Measurements from ENCODE around the gene BIRC5. TPM values are rescaled to one million over a fixed set of nuclear protein-coding genes. Genes with fewer than 3 reads are reported as not detected.

BIRC5 gene
- total and polyA plus RNA-seq, 8 donors = 3.4 to 10.5 (median 6.4) TPM; not detected in 1

GRCh38 chr17:78255029-78255656 lies 41.1 kb downstream of the BIRC5 start:
- 87 to 89% (median 89%) methylated on average over 15 to 18 of the region's 18 CpGs for WGBS, 5 donors
- no peaks in the 10 kb centered on the region for H3K9me3 ChIP-seq
- intact Hi-C loops (cut with DNase I; ENCODE audit: low total_unique reads) = loop anchor here (5.0 kb wide), 1 partner anchor 143 kb away; no protein-coding TSS in a partner anchor
- H3K4me1 ChIP-seq = peaks cover 35 to 80% (median 55%) of the 10 kb centered on the region in 4 donors
- no peak overlapping the region for H3K4me3 ChIP-seq
- H3K27me3 ChIP-seq = peaks cover 0 to 22% (median 0%) of the 10 kb centered on the region in 3 donors
- H3K27ac ChIP-seq = no peak overlapping the region
- peak in 1 of 2 donors; percentile 12 for DNase-seq
- TF ChIP-seq EP300 (IDR thresholded peaks at IDR 0.05) = no peak
- no peak for TF ChIP-seq CTCF (IDR thresholded peaks at IDR 0.05)
- TF ChIP-seq POLR2AphosphoS5 (IDR thresholded peaks at IDR 0.05) = no peak
- TF ChIP-seq POLR2A (IDR thresholded peaks at IDR 0.05) = no peak
- H3K36me3 ChIP-seq = no peaks in the 10 kb centered on the region

- H3K4me1 ChIP-seq = peaks cover 28 to 71% (median 48%) of the 10 kb centered on the region in 4 donors
- WGBS, 5 donors = 74 to 80% (median 79%) methylated on average over 12 to 14 of the region's 14 CpGs
- H3K27ac ChIP-seq = no peak overlapping the region
- H3K36me3 ChIP-seq = no peaks in the 10 kb centered on the region
- no peaks in the 10 kb centered on the region for H3K9me3 ChIP-seq
- H3K4me3 ChIP-seq = no peak overlapping the region
- peak in 1 of 2 donors; percentile 19 for DNase-seq
- intact Hi-C loops (cut with DNase I; ENCODE audit: low total_unique reads) = loop anchor here (5.0 kb wide), 1 partner anchor 144 kb away; no protein-coding TSS in a partner anchor
- H3K27me3 ChIP-seq = peaks cover 0 to 16% (median 0%) of the 10 kb centered on the region in 3 donors
- TF ChIP-seq POLR2A (IDR thresholded peaks at IDR 0.05) = no peak
- no peak for TF ChIP-seq EP300 (IDR thresholded peaks at IDR 0.05)
- no peak for TF ChIP-seq POLR2AphosphoS5 (IDR thresholded peaks at IDR 0.05)
- TF ChIP-seq CTCF (IDR thresholded peaks at IDR 0.05) = no peak
Measured at GRCh38 chr17:78255953-78256706, 42.1 kb downstream of the BIRC5 start.

- no peak overlapping the region for H3K4me3 ChIP-seq
- H3K36me3 ChIP-seq = no peaks in the 10 kb centered on the region
- WGBS, 5 donors = 52 to 77% (median 65%) methylated on average over 16 to 18 of the region's 18 CpGs
- intact Hi-C loops (cut with DNase I; ENCODE audit: low total_unique reads) = loop anchor here (5.0 kb wide), 1 partner anchor 145 kb away; no protein-coding TSS in a partner anchor
- TF ChIP-seq EP300 (IDR thresholded peaks at IDR 0.05) = no peak
- no peak for TF ChIP-seq CTCF (IDR thresholded peaks at IDR 0.05)
- TF ChIP-seq POLR2AphosphoS5 (IDR thresholded peaks at IDR 0.05) = no peak
- TF ChIP-seq POLR2A (IDR thresholded peaks at IDR 0.05) = no peak
- peaks cover 0 to 16% (median 0%) of the 10 kb centered on the region in 3 donors for H3K27me3 ChIP-seq
- peaks cover 21 to 62% (median 39%) of the 10 kb centered on the region in 4 donors for H3K4me1 ChIP-seq
- peak overlapping the region in 1 of 5 donors; percentile 80 for H3K27ac ChIP-seq
- no peaks in the 10 kb centered on the region for H3K9me3 ChIP-seq
- peak in 1 of 2 donors; percentile 46 for DNase-seq
Measured at GRCh38 chr17:78256707-78257591, 42.9 kb downstream of the BIRC5 start.

Data from stomach (tissue), 9 donors.